ENCODE results near the gene ZBP1.

ZBP1 gene

GRCh38 chr20:57653910-57654309 lies 33.7 kb upstream of the ZBP1 start:
- no peaks in the 10 kb centered on the region for H3K79me2 ChIP-seq (ENCODE audit: insufficient read depth, low read depth)
- no peaks in the 10 kb centered on the region for H3K4me1 ChIP-seq (ENCODE audit: low read depth, poor library complexity, severe bottlenecking)
- H3K4me3 ChIP-seq (IDR thresholded peaks at IDR 0.05; ENCODE audit: insufficient read depth, low read depth, low read length) = no peak overlapping the region
- H4K20me1 ChIP-seq (ENCODE audit: insufficient read depth) = no peaks in the 10 kb centered on the region
- no peak overlapping the region for H3K4me2 ChIP-seq
- H3K36me3 ChIP-seq (ENCODE audit: insufficient read depth) = no peaks in the 10 kb centered on the region
- no peak overlapping the region for H2AFZ ChIP-seq (ENCODE audit: low read depth)
- no peak overlapping the region for H3K27ac ChIP-seq
- no peak overlapping the region for H3K9ac ChIP-seq
- TF ChIP-seq, protein P1, sequence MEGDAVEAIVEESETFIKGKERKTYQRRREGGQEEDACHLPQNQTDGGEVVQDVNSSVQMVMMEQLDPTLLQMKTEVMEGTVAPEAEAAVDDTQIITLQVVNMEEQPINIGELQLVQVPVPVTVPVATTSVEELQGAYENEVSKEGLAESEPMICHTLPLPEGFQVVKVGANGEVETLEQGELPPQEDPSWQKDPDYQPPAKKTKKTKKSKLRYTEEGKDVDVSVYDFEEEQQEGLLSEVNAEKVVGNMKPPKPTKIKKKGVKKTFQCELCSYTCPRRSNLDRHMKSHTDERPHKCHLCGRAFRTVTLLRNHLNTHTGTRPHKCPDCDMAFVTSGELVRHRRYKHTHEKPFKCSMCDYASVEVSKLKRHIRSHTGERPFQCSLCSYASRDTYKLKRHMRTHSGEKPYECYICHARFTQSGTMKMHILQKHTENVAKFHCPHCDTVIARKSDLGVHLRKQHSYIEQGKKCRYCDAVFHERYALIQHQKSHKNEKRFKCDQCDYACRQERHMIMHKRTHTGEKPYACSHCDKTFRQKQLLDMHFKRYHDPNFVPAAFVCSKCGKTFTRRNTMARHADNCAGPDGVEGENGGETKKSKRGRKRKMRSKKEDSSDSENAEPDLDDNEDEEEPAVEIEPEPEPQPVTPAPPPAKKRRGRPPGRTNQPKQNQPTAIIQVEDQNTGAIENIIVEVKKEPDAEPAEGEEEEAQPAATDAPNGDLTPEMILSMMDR (conservative IDR thresholded peaks at IDR 0.05; ENCODE audit: low read depth, low read length) = no peak
- H3K27me3 ChIP-seq (ENCODE audit: insufficient read depth, low read depth) = no peaks in the 10 kb centered on the region

DNA sequence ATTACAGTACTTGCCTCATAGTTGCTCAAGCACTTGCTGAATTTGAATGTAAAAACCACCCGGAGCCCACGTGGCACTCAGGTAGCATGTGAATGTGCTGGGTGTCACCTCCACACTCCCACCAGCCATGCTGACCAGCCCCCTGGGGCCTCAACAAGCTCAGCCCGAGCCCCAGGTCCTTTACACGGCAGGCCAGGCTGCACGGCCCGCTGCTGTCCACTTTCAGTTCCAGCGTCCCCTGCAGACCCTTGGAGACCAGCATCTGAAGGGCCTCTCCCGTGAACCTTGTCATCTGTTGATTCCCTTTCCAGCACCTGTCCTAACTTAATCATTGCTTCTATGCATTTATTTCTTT lies 33.3 kb upstream of the ZBP1 start:
- Histone ChIP-seq H3K9ac (no peak overlapping the region), H3K27ac (no peak overlapping the region), H4K20me1 (ENCODE audit: insufficient read depth) (no peaks in the 10 kb centered on the region), H3K4me2 (no peak overlapping the region), H3K79me2 (ENCODE audit: insufficient read depth, low read depth) (no peaks in the 10 kb centered on the region), H2AFZ (ENCODE audit: low read depth) (no peak overlapping the region), H3K4me3 (IDR thresholded peaks at IDR 0.05; ENCODE audit: insufficient read depth, low read depth, low read length) (no peak overlapping the region), H3K27me3 (ENCODE audit: insufficient read depth, low read depth) (no peaks in the 10 kb centered on the region), H3K4me1 (ENCODE audit: low read depth, poor library complexity, severe bottlenecking) (no peaks in the 10 kb centered on the region), H3K36me3 (ENCODE audit: insufficient read depth) (no peaks in the 10 kb centered on the region)
- TF ChIP-seq, protein P1 (conservative IDR thresholded peaks at IDR 0.05; ENCODE audit: low read depth, low read length) = no peak

DNA sequence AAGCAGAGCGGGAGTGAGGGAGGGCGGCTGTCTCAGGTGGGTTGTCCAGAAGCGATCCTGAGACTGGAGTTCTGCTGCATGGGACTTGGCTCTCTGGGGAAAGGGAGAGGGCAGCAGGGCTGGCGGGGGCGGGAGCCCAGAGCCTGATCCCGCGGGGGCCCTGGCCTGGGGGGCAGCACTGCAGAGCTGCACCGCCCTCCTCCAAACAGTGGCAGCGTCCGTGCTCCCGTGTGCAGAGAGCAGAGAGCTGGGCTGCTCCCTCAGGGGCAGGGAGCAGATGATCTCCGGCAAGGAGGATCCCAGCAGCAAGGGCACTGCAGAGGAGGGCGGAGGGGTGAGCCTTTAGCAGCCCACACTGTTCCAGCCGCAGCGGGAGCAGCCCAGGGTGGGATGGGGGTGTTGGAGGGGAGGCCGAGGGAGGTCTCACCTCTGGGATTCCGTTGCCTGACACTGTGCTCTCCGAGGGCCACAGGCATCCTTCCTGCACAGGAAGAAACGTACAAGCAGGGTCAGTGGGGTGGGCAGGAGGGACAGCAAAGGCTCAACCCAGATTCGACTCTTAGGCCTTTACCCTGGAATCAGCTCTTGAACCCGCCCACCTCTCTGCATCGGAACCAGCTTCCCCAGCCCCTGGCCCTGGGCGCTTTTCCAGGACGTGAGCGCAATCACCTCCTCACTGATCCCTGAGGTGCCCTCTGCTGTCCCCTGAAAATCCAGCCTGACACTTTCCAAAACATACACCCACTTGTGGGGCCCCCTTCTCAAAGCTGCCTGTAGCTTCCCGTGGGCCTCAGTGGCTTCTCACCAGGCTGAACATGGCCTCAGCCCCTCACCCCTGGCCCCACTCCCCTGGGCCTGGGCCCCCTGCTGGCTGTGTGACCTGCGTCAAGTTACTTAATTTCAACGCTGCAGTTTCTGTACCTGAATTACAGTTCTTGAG lies 32.6 kb upstream of the ZBP1 start:
- TF ChIP-seq, protein P1 (conservative IDR thresholded peaks at IDR 0.05; ENCODE audit: low read depth, low read length) = no peak
- no peak overlapping the region for H2AFZ ChIP-seq (ENCODE audit: low read depth)

GRCh38 chr20:57651881-57652605 lies 31.8 kb upstream of the ZBP1 start:
- Histone ChIP-seq H3K4me1 (ENCODE audit: low read depth, poor library complexity, severe bottlenecking) (no peaks in the 10 kb centered on the region), H4K20me1 (ENCODE audit: insufficient read depth) (no peaks in the 10 kb centered on the region), H3K27ac (no peak overlapping the region)

More for the DNA sequence above, 32.6 kb upstream of the ZBP1 start:
- no peak overlapping the region for H3K27ac ChIP-seq
- H3K79me2 ChIP-seq (ENCODE audit: insufficient read depth, low read depth) = no peaks in the 10 kb centered on the region
- H3K27me3 ChIP-seq (ENCODE audit: insufficient read depth, low read depth) = no peaks in the 10 kb centered on the region
- no peak overlapping the region for H3K9ac ChIP-seq
- no peaks in the 10 kb centered on the region for H3K4me1 ChIP-seq (ENCODE audit: low read depth, poor library complexity, severe bottlenecking)
- H3K4me2 ChIP-seq = no peak overlapping the region
- no peaks in the 10 kb centered on the region for H3K36me3 ChIP-seq (ENCODE audit: insufficient read depth)
- H3K4me3 ChIP-seq (IDR thresholded peaks at IDR 0.05; ENCODE audit: insufficient read depth, low read depth, low read length) = no peak overlapping the region
- no peaks in the 10 kb centered on the region for H4K20me1 ChIP-seq (ENCODE audit: insufficient read depth)

More at GRCh38 chr20:57651881-57652605, 31.8 kb upstream of the ZBP1 start:
- TF ChIP-seq, protein P1 (conservative IDR thresholded peaks at IDR 0.05; ENCODE audit: low read depth, low read length) = no peak
- no peak overlapping the region for H2AFZ ChIP-seq (ENCODE audit: low read depth)
- H3K9ac ChIP-seq = no peak overlapping the region
- H3K36me3 ChIP-seq (ENCODE audit: insufficient read depth) = no peaks in the 10 kb centered on the region
- no peaks in the 10 kb centered on the region for H3K79me2 ChIP-seq (ENCODE audit: insufficient read depth, low read depth)
- H3K27me3 ChIP-seq (ENCODE audit: insufficient read depth, low read depth) = no peaks in the 10 kb centered on the region
- H3K4me2 ChIP-seq = no peak overlapping the region
- no peak overlapping the region for H3K4me3 ChIP-seq (IDR thresholded peaks at IDR 0.05; ENCODE audit: insufficient read depth, low read depth, low read length)
